Breast epithelium (tissue), 3 donors: Measurements from ENCODE around the gene KLF3.

Experiments used
- POLR2AphosphoS5 ChIP-seq, 3 donors: sonication (generic); formaldehyde crosslinking; IDR thresholded peaks; one replicate each; pipeline ENCODE4 v1.6.1; 2017; ENCODE audit warnings: antibody characterized with exemption in 3 of 3
- TF ChIP-seq, protein P1 (sequence below), 3 donors: fragments of 450-650 bp; IDR thresholded peaks; one replicate each; pipeline ENCODE4 v1.5.1; 2016 to 2017; ENCODE audit warnings: antibody characterized with exemption in 3 of 3, mild to moderate bottlenecking in 3 of 3, moderate library complexity in 3 of 3

DNA sequence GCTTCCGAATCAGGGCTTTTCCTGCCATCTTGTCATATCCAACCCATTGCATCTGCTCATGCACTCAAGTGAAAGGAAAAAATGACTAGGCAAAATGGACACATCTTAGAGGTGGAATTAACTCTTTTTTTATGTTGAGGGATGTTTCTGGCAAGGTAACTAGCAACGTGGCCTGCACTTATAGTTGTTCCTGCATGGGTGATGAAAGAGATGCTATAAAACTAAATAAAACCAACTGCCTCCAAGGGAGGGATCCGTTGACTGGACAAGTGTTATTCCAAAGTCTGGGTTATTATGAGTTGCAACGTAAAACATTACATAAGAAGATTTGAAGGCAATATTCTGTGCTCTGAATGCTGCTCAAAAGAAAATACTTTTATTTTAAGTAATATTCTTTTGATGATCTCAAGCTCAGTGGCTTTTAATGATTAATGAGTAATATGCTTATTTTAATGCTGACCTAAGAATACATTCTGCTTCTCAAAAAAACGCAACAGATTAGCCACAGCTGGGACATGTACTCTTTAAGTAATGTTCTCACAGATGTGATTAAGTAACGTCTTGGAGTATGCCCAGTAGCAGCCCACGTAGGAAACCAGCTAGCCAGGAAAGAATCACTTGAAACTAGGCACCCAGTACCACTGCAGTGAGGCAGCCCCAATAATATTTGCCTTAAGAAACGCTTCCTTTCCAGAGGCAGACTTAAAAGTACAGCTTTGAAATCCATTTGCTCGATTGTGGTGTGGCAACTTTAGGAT is 27.4 kb downstream of the KLF3 start:
- TF ChIP-seq, protein P1, sequence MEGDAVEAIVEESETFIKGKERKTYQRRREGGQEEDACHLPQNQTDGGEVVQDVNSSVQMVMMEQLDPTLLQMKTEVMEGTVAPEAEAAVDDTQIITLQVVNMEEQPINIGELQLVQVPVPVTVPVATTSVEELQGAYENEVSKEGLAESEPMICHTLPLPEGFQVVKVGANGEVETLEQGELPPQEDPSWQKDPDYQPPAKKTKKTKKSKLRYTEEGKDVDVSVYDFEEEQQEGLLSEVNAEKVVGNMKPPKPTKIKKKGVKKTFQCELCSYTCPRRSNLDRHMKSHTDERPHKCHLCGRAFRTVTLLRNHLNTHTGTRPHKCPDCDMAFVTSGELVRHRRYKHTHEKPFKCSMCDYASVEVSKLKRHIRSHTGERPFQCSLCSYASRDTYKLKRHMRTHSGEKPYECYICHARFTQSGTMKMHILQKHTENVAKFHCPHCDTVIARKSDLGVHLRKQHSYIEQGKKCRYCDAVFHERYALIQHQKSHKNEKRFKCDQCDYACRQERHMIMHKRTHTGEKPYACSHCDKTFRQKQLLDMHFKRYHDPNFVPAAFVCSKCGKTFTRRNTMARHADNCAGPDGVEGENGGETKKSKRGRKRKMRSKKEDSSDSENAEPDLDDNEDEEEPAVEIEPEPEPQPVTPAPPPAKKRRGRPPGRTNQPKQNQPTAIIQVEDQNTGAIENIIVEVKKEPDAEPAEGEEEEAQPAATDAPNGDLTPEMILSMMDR (IDR thresholded peaks at IDR 0.05): no peak
- TF ChIP-seq POLR2AphosphoS5 (IDR thresholded peaks at IDR 0.05): no peak
